HEK293 (cell line): ENCODE data around the gene TOPORS.

Experiments
- CTCF ChIA-PET: fragments of 350-600 bp; formaldehyde crosslinking; extraction: SDS; loops from one replicate; lab custom pipeline; 2021; ENCODE audit warnings: antibody characterized with exemption; lab: Yijun Ruan, JAX
- POLR2A ChIA-PET: fragments of 300-600 bp; formaldehyde crosslinking; extraction: SDS; loops from one replicate; lab custom pipeline; 2020; ENCODE audit warnings: antibody characterized with exemption, inconsistent platforms; lab: Yijun Ruan, JAX
- H3K27ac ChIP-seq: fragments of 200-500 bp; sonication (Bioruptor generic); 2 replicates; pipeline ENCODE4 v1.5.1; 2014; ENCODE audit warnings: low read depth, low read length, control low read depth, inconsistent platforms; ENCODE audit errors: extremely low read depth
- H3K36me3 ChIP-seq, 2 experiments: fragments of 200-500 bp in 1 of 2; sonication (Bioruptor generic) in 1 of 2; 1 replicate in 1 of 2; 2 replicates in 1 of 2; pipeline ENCODE4 v1.5.1; 2014 to 2017; ENCODE audit warnings: inconsistent platforms in 2 of 2, low read length in 2 of 2; ENCODE audit not compliant: control insufficient read depth in 2 of 2, insufficient read depth in 1 of 2
- H3K4me1 ChIP-seq: fragments of 200-500 bp; sonication (Bioruptor generic); 2 replicates; pipeline ENCODE4 v1.5.1; 2014; ENCODE audit warnings: mild to moderate bottlenecking, low read length, inconsistent platforms; ENCODE audit not compliant: control insufficient read depth, insufficient read depth
- H3K4me3 ChIP-seq: 2 replicates; pipeline ENCODE4 v1.5.1; 2011; ENCODE audit warnings: low read depth, mild to moderate bottlenecking, control low read depth, low read length, moderate library complexity
- H3K9me3 ChIP-seq: fragments of 200-500 bp; sonication (Bioruptor generic); 2 replicates; pipeline ENCODE4 v1.5.1; 2014; ENCODE audit warnings: low read depth, low read length, inconsistent platforms; ENCODE audit not compliant: control insufficient read depth, insufficient read depth
- EGR2 ChIP-seq: fragments of 450-650 bp; formaldehyde crosslinking; IDR thresholded peaks from 2 replicates; pipeline ENCODE4 v1.5.1; 2016; ENCODE audit warnings: low read depth, missing biosample characterization, missing genetic modification characterization
- KLF8 ChIP-seq: fragments of 450-650 bp; formaldehyde crosslinking; IDR thresholded peaks from 2 replicates; pipeline ENCODE4 v1.5.1; 2016; ENCODE audit warnings: missing biosample characterization, missing genetic modification characterization
- SCRT2 ChIP-seq: fragments of 450-650 bp; formaldehyde crosslinking; IDR thresholded peaks from 2 replicates; pipeline ENCODE4 v1.5.1; 2016; ENCODE audit warnings: missing biosample characterization, missing genetic modification characterization
- TRIM28 ChIP-seq: IDR thresholded peaks from 2 replicates; pipeline ENCODE4 v1.6.1; 2011; ENCODE audit warnings: low read length, control low read depth, borderline replicate concordance
- YY2 ChIP-seq: fragments of 450-650 bp; formaldehyde crosslinking; IDR thresholded peaks from 2 replicates; pipeline ENCODE4 v1.5.1; 2016; ENCODE audit warnings: missing biosample characterization, missing genetic modification characterization
- ZFP69B ChIP-seq: fragments of 450-650 bp; formaldehyde crosslinking; IDR thresholded peaks from 2 replicates; pipeline ENCODE4 v1.5.1; 2016; ENCODE audit warnings: missing biosample characterization, missing genetic modification characterization
- ZNF19 ChIP-seq: fragments of 450-650 bp; formaldehyde crosslinking; IDR thresholded peaks from 2 replicates; pipeline ENCODE4; 2016; ENCODE audit warnings: missing biosample characterization, missing genetic modification characterization, low read depth
- ZNF292 ChIP-seq: fragments of 450-650 bp; formaldehyde crosslinking; IDR thresholded peaks from 2 replicates; pipeline ENCODE4 v1.5.1; 2016; ENCODE audit warnings: low read depth, missing biosample characterization, missing genetic modification characterization, borderline replicate concordance
- ZNF416 ChIP-seq: fragments of 450-650 bp; formaldehyde crosslinking; IDR thresholded peaks from 2 replicates; pipeline ENCODE4 v1.5.1; 2016; ENCODE audit warnings: missing biosample characterization, missing genetic modification characterization
- ZNF48 ChIP-seq: fragments of 450-650 bp; formaldehyde crosslinking; IDR thresholded peaks from 2 replicates; pipeline ENCODE4 v1.5.1; 2016; ENCODE audit warnings: missing biosample characterization, missing genetic modification characterization
- ZNF510 ChIP-seq: fragments of 450-650 bp; formaldehyde crosslinking; IDR thresholded peaks from 2 replicates; pipeline ENCODE4 v1.5.1; 2018; ENCODE audit warnings: mild to moderate bottlenecking, missing genetic modification characterization, missing biosample characterization; ENCODE audit not compliant: insufficient replicate concordance
- ZNF530 ChIP-seq: fragments of 450-650 bp; formaldehyde crosslinking; IDR thresholded peaks from 2 replicates; pipeline ENCODE4 v1.5.1; 2016; ENCODE audit warnings: low read depth, missing biosample characterization, missing genetic modification characterization
- ZNF544 ChIP-seq: fragments of 450-650 bp; formaldehyde crosslinking; IDR thresholded peaks from 2 replicates; pipeline ENCODE4 v1.5.0; 2017; ENCODE audit warnings: missing biosample characterization, missing genetic modification characterization
- ZNF555 ChIP-seq: fragments of 450-650 bp; formaldehyde crosslinking; conservative IDR thresholded peaks from 2 replicates; pipeline ENCODE4 v1.5.1; 2017; ENCODE audit warnings: missing biosample characterization, mild to moderate bottlenecking, missing genetic modification characterization, inconsistent platforms
- ZNF747 ChIP-seq: fragments of 450-650 bp; formaldehyde crosslinking; IDR thresholded peaks from 2 replicates; pipeline ENCODE4 v1.5.1; 2016; ENCODE audit warnings: missing biosample characterization, missing genetic modification characterization
- TF ChIP-seq, protein P1 (sequence below): fragments of 450-650 bp; formaldehyde crosslinking; IDR thresholded peaks from 2 replicates; pipeline ENCODE4 v1.5.1; 2017; ENCODE audit warnings: missing biosample characterization, missing genetic modification characterization
- TF ChIP-seq, protein P2 (sequence below): fragments of 450-650 bp; formaldehyde crosslinking; IDR thresholded peaks from 2 replicates; pipeline ENCODE4 v1.5.1; 2016; ENCODE audit warnings: missing biosample characterization, missing genetic modification characterization
- TF ChIP-seq, protein P3 (sequence below): fragments of 450-650 bp; formaldehyde crosslinking; IDR thresholded peaks from 2 replicates; pipeline ENCODE4 v1.5.1; 2016; ENCODE audit warnings: missing biosample characterization, missing genetic modification characterization

The TOPORS gene

DNA sequence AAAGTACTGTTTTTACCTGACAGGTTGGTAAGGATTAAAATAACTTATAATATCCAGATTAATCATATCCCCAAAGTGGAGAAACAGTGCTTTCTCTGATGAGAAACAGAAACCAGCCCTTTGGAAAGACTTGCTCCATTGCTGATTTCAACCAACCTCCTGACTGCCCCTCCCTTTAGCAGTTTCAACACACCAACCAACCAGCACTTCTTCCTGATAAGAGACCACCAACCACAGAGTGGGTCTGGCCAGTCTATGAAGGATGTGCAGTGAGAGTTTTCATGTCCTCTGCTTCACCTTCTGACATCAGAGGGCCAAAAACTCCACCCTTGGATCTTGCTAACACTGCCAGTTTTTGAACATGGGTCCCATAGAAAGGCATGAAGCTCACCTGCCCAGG, 54.5 kb downstream of the TOPORS start (continued):
- TF ChIP-seq ZNF555: no peak
- TF ChIP-seq, all 188 proteins: peak for 0

DNA sequence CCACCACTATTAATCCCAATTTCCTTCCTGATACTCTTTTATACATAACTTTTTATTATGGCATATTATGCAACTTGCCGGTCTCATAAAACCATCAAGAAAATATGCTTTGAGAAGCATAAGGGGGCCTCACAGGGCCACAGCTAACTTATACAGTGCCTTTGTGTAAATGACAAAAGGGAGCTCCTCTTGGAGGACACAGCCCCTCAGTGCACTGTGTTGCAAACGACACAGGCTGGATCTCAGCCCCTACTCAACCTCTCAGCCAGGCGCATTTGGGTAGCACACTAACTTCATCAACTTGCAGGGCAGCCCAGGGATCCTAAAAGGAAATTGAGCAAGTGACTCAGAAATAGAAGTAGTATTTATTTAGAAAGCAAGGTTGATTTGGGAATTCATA, 61.8 kb downstream of the TOPORS start:
- no peaks in the 10 kb centered on the region for H3K9me3 ChIP-seq
- ChIA-PET CTCF (no interaction called here), POLR2A (no interaction called here)
- no peak overlapping the region for H3K4me3 ChIP-seq
- H3K27ac ChIP-seq: no peak overlapping the region
- H3K4me1 ChIP-seq: no peaks in the 10 kb centered on the region
- TF ChIP-seq ZNF48 (tag by site-specific recombination) (no peak), ZNF19 (tag by site-specific recombination) (no peak), KLF8 (no peak), ZNF530 (tag by site-specific recombination) (no peak), YY2 (tag by site-specific recombination) (no peak), TRIM28 (no peak), ZNF544 (tag by site-specific recombination) (no peak), ZNF292 (no peak), ZNF747 (no peak), ZNF510 (tag by site-specific recombination) (no peak), ZNF416 (no peak), SCRT2 (tag by site-specific recombination) (no peak), ZFP69B (tag by site-specific recombination) (no peak), EGR2 (no peak)
- TF ChIP-seq, protein P1, sequence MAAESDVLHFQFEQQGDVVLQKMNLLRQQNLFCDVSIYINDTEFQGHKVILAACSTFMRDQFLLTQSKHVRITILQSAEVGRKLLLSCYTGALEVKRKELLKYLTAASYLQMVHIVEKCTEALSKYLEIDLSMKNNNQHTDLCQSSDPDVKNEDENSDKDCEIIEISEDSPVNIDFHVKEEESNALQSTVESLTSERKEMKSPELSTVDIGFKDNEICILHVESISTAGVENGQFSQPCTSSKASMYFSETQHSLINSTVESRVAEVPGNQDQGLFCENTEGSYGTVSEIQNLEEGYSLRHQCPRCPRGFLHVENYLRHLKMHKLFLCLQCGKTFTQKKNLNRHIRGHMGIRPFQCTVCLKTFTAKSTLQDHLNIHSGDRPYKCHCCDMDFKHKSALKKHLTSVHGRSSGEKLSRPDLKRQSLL (tag by site-specific recombination): no peak
- TF ChIP-seq, protein P2, sequence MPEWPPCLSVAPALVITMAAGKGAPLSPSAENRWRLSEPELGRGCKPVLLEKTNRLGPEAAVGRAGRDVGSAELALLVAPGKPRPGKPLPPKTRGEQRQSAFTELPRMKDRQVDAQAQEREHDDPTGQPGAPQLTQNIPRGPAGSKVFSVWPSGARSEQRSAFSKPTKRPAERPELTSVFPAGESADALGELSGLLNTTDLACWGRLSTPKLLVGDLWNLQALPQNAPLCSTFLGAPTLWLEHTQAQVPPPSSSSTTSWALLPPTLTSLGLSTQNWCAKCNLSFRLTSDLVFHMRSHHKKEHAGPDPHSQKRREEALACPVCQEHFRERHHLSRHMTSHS: no peak
- TF ChIP-seq, protein P3, sequence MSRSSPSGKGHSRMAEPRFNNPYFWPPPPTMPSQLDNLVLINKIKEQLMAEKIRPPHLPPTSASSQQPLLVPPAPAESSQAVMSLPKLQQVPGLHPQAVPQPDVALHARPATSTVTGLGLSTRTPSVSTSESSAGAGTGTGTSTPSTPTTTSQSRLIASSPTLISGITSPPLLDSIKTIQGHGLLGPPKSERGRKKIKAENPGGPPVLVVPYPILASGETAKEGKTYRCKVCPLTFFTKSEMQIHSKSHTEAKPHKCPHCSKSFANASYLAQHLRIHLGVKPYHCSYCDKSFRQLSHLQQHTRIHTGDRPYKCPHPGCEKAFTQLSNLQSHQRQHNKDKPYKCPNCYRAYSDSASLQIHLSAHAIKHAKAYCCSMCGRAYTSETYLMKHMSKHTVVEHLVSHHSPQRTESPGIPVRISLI (tag by site-specific recombination): no peak
- peaks cover 0 to 35% of the 10 kb centered on the region in 2 experiments; a peak in 1 of 3 replicates for H3K36me3 ChIP-seq
